NCI-H345 (cell line): ENCODE data around the gene AGFG2.
A peak's percentile ranks its signal among the peaks of the same experiment; 100 is the strongest.

Experiments used
- DNase-seq: peaks from one replicate; lab custom pipeline; 2025; lab: John Stamatoyannopoulos, UW

The AGFG2 gene

DNA sequence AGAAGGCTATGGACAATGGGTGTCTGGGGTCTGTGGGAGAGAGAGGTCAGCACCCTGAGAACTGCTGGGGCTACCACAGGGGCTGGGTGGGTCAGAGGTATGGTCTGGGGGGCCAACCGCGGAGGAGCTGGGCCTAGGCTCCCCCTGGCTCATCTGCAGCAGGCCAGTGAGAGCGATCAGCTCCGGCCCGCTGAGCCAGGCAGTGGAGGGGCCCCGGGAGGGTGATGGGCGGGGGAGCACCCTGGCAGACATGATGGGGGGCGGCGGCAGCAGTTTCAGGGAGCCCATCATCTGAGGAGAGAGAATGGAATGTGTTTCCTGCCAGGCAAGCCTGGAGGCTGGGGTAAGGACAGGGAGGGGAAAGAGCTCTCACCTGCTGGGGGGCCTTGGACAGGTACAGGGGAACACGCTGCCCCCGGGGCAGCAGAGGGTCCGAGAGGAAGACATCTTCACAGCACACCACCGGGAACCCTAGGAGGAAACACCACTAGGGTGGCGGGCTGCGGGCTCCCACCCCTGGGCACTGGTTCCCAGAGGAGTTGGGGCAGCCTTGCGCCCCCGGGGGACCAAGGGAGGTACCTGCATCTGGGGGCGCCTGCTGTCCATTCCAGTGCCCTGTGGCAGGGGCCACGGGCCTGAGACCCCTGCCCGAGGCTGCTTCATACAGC is 33.4 kb downstream of the AGFG2 start:
- no peak for DNase-seq

DNA sequence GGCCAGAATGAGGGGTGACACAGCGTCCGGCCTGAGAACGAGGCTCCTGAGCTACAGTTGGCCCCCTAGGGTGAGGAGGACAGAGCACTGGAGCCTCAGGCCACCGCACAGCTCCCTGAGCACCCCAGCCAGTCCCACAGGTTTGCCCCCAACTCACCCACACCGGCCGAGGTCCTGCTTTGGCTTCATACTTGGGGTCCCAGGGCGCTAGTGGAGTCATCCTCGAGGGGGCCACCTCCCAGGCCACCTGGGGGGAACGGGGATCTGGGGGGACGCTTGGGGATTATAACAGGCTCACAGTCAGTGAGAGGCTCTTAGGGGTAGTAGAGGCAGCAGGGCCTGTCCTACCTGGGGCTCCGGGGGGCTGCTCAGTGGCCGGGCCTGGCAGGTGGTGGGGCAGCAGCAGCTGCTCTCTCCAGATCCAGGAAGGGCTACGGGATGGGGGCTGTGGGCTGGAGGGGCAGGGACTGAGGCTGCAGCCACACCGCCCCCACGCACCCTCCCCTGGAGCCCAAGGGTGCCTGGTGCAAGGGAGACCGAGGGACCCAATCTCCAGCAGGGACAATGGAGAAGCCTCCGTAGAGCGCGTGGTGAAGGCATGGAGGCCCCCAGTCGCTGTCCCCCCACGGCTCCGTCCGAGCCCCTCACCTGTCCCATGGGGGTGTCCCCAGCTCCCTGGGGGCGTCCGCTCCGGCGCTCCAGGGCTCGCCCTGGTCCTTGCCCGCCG is 34.1 kb downstream of the AGFG2 start:
- DNase-seq, result no peak

DNA sequence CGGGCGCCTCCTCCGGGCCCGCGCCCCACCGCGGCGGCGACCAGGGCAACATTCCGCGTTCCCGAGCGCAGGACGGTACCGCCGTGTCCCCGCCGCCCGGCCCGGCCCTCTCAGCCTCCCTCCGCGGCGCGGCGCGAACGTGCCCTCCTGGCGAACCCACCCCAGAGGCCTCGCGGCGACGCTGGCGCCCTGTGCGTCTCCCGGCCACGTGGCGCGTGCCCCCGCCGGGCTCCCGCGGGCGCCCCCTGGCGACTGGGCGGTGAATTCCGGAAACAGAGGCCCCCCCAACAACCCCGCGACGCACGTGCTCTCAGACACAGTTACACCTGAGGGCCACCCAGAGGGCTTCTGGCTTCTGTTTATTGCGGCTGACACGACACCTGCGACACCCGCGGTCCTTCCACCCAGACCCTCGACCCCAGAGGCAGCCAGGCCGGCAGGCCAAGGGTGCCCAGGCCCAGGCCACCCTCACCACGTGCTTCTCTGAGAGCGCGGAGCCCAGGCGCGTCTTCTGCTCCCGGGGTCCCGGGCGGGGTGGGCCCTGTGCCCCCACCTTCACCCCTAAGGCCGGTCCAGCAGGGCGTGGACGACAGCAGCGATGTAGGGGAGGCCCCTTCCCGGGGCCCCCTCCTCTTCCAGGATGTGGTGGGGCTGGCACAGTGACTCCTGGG is 34.8 kb downstream of the AGFG2 start, which contains the start of gene SAP25:
TSS of gene SAP25 (minus strand) at position 210 of the 671 bp plus-strand sequence. CDS start at position 52, 158 bp downstream.
- DNase-seq, result no peak

DNA sequence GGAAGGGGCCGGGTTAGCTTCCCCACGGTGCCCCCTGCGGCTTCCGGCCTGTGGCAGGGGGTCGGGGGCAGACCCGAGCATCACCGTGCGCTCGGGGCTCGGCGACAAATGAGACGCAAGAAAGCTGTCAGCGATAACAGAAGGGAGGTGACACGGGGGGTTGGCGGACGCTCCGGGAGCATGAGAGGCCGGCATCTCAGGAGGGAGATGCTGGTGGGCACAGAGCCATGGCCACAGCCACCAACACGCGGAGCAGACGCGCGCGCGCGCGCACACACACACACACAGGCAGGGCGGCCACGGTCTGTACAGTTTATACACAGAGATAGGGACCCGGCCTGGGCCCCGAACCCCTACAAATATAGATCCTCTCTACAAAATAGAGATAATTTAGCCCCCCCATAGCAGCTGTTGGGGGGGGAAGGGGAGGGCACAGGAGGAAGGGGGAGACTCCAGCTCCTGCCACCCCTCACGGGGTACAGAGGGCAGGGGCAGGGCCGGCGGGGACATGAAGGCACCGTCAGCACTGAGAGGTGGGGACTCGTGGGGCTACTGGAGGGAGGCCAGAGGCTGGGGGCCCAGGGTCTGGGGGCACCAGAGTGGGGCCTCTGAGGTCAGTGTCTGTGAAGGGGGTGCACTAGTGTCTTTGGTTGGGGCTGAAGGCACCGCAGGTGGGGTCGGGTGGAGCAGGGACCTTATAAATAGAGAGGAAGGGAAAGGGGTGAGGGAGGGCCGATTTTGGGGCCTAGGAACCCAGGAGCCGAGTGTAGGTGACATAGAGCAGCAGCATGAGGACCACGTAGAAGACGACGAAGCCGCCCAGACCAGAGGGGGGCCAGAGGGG is 35.6 kb downstream of the AGFG2 start:
- no peak for DNase-seq

DNA sequence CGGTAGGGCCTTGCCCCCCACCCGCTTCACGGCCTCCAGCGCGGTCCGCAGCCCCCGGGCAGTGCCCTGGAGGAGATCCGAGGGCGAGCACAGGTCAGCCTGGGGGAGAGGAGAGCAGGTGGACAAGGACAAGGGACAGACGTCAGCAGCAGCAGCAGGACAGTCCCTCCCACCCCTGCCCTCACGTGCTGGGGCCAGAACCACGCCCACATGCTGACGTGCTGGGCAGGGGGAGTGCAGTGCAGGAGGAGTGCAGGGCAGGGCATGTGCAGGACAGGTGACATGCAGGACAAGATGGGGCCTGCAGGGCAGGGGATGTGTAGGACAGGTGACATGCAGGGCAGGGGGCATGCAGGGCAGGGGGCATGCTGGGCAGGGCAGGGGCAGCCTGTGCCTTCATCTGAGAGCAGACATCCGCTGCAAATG is 36.2 kb downstream of the AGFG2 start:
- DNase-seq, result no peak

DNA sequence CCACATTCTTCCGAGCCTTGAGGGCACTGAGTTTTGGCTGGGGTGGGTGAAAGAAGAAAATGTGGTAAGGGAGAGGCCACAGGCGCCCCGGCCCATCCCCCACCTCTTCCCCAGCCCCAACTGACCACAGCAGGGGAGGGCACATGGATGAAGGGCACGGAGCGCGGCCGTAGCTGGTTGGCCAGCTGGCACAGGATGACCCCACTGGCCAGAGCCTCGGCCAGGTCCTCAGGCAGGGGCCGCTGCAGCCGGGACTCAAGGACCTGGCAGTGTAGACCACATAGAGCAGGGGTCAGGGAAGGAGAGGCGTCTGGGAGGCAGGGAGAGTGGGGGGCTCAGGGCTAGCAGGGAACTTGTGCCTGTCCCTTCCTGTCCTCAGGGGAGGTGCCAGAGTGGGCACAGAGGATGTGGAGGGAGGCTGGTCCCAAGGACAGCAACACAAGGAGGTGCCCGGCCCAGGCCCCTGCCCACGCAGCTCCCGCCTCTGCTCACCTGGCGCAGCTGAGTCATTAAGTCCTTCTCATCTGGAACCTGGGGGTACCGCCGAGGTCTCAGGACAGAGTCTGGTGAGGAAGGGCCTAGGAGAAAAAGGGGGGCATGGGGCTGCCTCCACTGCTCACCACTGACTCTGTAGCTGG is 36.9 kb downstream of the AGFG2 start:
- no peak for DNase-seq

DNA sequence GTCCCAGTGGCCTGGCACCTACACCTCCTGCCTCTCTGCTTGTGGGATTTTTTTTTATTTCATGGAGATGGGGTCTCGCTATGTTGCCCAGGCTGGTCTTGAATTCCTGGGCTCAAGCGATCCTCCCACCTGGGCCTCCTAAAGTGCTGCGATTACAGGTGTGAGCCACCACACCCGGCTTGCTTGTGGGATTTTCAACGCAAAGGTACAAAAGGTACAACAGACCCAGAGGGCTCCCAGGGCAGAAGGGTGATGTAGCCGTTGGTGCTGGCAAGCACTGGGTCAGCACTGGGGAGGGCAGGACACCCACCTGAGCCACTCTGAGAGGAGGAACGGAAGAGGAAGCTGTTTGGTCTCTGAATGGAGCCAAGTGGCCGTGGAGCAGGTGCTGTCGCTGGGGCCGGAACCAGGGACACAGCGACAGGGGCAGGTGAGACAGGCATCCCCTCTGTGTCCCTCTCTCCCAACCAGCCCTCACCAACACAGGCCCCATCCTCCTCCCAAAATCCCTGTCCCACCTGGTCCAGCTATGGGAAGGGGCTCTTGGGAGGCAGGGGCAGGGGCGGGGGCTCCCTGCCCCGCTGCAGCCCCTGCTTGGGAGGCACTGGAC is 37.5 kb downstream of the AGFG2 start:
- DNase-seq, result no peak

DNA sequence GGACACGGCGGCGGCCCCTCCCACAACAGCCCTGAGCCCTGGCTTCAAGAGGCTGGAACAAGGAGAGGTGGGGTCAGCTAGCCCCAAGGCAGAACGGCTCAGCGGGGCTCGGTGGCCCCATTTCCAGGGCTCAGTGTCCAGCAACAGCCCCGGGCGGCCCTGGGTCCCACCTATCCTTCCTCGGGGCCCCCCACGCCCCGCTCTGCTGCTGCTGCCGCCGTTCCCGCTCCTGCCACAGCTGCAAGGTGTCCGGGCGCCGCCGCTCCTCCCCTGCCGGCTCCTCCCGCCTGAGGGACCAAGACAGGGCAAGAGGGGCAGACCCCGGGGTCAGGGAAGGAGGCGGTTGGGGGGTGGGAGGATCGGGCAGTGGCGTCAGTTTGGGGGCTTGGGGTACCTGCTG is 38.1 kb downstream of the AGFG2 start:
- DNase-seq, result no peak

DNA sequence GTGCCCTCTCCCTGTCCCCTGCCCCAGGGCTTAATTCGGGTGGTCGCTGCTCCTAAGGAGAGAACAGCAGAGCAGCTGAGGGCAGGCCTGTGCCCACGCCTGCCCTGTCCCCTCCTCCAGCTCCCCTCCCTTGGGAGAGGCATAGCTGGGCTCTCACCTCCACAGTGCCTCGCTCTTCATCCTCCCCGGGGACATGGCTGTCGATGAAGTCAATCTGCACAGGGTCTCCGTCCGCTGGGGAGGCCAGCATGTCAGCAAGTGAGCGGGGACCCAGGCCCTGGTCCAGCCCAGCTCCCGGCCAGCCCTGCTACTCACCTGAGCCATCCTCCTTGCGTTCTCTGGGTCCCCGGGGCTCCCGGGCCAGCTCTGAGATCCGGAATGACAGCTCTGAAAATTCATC is 38.5 kb downstream of the AGFG2 start:
- DNase-seq, result no peak

DNA sequence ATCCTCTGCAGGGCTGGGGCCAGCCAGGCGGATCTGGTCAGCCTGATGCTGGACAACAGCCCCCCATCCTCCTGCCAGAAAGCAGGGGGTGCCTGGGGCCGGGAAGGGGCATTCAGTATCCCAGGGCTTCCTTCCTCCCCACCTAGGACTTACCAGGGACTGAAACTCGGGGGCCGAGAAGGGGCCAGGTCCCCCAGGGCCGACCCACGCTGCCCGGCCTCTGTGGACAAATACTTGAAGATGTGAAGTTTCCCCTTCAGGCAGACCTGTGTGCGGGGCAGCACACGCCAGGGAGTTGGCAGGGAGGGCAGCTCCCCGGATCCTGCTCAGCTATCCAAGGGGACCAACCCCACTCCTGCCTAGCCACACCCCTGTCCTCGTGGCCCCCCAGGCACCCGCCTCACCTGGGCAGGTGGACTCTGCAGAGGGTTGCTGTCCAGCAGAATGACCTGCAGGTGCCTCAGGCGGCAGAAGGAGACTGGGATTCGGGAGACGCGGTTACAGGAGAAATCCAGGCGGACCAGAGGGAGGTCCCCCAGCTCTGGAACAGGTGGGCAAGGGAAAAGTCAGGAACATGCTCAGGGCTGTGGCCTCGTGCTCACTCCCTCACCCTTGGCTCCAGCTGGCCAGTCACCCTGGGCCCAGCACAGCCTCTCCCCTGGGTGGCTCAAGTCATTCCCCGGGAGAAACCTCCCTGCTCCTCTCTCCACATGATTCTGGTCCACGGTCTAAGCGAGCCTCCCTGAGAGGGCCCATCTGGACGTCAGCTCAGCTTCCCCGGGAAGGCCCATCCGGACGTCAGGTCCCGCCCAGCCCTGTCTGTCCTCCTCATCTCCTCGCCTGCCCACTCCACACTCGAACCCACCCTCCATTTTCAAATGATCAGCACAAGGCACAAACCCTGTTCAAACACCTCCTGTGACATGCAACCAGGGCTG is 39.5 kb downstream of the AGFG2 start:
- DNase-seq, result no peak

DNA sequence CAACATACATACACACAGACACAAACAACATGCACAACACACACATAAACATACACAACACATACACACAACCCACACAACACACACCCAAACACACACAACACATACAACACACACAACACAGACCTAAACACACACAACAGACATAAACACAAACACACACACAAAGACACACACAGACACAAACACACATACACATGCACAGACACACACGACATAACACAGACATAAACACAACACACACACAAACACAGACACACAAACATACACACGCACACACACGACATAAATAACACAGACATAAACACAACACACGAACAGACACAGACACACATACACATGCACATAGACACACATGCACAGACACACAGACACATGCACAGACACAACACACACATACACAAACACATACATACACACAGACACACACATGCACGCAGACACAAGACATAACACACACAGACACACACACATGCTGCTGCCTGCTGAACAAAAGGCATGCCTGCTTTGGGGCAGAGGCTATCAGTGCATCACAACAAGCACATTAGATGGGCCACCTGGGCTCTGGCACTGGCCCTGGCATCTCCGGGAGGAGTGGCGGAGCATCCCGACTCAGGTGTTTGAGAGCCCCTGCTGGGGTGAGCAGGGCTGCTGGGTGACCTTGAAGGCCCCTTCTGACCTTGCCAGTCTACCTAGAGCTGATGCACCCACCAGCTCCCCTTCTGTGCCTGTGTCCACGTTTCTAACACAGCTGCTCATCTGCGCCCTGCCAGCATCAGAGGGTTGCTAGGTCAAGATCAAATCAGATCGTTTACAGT is 41.7 kb downstream of the AGFG2 start:
- no peak for DNase-seq

DNA sequence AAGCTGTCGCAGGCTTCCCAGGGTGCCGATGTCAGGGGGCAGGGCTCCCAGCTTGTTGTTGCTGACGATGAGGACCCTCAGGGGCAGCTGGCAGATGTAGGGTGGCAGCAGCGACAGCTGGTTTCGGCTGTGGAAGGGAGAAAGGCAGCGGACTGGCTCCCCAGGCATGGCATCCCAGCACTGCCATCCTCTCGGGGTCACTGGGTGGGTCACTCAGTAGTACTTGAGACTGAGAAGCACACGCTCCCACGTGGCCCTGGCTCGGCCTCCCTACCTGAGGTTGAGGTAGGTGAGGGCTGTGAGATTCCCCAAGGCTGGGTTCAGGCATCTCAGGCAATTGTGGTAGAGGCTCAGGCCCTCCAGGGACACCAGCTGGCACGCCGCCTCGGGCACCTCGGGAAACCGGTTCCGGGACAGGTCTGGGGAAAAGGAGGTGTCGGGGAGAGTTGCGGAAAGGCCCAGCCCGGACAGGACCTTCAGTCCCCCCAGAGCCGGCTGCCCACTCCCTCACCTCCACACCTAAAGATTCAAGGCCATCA is 43.1 kb downstream of the AGFG2 start:
- DNase-seq, result no peak

DNA sequence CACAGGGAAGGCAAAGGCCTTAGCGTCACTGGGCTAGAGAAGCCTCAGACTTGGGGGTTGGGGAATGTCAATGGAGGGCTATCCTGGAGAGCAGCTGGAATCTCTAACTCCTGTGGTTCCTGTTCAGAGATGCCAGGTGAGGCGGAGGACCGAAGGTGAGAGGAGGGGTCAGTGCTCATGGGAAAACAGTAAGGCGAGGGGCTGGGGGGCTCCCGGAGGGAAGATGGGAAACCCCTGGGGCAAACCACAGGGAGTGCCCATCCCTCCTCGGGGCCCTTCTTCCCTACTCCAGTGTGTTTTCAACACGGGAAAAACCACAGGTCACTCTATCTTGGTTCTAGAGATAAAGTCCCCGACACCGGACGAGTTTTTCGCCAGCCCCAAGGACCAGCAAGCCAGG is 43.6 kb downstream of the AGFG2 start:
- DNase-seq, result no peak

DNA sequence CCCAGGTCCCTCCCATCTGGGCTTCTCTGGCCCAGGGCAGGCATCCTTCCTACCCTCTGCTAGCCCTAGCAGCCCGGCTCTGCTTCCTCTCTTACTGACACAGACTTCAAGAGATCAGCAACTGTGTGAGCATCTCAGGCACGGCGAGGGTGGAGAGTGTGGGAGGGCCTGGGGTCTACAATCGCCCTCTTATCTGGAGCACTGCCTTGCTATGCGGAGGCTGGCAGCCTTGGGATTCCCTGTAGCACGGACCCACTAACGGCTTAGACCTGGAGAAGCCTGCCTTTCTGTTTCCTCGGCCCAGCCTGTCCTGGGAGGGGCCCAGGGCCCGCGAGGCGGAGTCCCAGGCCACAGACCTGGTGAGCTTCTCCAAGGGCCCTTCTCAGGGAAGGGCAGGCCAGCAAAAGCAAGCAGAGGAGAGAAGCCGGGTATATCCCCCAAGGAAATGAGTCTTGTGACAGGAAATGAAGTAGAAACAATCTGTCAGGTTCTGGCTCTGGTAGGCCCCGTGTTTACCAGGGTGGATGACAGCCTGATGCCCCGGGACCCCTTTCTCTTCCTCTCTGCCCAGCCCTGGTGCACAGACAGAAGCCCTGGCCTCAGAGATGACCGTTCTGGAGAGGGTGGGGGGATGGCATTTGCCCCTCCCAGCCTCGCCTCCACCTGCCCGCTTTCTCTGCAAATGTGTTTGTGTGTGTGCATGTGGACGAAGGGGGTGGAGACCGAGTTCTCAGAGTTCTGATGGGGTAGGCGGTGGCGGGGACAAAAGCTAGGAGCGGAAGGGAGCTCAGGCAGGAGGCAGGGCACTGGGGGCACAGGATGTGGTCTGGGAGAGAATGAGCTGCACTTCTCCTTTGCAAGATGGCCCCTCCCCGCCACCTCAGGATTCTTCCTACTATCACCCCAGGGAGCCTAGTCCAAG is 44.4 kb downstream of the AGFG2 start:
- no peak for DNase-seq

DNA sequence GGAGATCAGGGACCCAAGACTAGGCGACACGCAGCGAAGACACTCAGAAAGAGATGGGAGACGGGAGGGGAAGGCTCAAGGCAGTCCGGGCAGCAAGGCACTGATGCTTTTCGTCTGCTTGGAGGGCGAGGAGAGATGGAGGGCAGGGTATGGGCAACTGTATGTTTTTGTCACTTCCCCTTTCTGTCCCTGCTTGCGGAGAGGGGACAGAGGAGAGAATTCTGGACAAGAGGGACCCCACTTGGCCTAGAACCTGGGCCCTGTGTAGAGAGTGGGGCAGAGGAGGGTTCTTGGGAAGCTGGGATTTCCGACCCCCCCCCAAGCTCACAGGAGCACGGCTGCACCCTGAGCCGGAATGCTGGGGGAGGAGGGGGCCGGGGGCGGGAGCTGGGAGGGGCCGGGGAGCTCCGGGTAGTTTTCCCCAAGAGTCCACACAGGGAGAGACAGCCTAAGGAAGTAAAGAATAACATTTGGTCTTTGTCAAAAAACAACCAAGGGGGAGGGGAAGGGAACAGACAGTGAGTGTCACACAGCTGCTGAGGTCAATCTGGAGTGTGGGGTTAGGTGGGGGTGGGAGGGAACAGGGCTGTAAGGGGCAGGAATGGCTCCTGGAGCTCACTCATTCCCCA is 45.2 kb downstream of the AGFG2 start:
- DNase-seq, result no peak

DNA sequence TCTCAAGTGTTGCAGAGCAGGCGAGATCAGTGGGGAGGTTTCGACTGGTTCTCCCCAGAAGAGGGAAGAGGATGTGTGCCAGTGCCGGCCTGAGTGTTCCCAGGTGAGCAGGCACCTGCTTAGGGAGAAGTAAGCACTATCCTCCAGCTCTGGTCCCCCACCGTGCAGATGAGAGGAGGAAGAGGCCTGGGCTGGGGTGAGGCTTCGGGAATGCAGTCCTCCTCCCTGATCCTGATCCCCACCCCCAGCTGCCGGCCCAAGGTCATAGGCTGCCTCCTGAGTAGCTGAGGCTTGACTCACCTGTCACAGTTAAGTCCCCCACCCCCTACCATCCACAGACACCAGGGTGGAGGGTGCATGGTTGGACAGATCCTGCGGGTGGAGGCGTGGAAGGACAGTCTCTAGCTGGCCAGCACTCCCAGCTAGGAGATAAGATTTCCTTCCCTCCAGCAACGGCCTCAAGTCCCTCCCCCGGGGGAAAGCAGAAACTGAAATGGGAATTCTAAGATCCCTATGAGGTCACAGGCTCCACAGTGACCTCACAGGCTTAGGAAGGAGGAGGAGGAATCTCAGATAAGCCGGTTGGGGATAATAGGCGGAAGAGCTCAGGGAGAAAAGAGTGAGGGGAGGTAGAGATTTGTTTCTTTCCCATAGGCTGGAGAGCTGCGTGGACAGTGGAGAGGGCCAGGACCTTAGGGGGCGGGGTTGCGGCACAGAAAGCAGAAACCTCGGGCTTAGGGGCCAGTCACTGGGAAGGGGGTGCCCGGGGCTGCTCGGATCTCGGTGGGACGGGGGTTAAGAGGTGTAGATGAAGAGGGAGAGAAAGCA is 45.9 kb downstream of the AGFG2 start:
- peak; percentile 28 for DNase-seq
